GM21619 (cell line): ENCODE data around the gene NCAPG2.
A peak's percentile ranks its signal among the peaks of the same experiment; 100 is the strongest.

ENCODE experiments used
- ATAC-seq: cut with Tn5 transposase; IDR thresholded peaks from one replicate; pipeline ENCODE4 v1.9.1; 2021; ENCODE audit not compliant: unreplicated experiment

Gene NCAPG2, protein sequence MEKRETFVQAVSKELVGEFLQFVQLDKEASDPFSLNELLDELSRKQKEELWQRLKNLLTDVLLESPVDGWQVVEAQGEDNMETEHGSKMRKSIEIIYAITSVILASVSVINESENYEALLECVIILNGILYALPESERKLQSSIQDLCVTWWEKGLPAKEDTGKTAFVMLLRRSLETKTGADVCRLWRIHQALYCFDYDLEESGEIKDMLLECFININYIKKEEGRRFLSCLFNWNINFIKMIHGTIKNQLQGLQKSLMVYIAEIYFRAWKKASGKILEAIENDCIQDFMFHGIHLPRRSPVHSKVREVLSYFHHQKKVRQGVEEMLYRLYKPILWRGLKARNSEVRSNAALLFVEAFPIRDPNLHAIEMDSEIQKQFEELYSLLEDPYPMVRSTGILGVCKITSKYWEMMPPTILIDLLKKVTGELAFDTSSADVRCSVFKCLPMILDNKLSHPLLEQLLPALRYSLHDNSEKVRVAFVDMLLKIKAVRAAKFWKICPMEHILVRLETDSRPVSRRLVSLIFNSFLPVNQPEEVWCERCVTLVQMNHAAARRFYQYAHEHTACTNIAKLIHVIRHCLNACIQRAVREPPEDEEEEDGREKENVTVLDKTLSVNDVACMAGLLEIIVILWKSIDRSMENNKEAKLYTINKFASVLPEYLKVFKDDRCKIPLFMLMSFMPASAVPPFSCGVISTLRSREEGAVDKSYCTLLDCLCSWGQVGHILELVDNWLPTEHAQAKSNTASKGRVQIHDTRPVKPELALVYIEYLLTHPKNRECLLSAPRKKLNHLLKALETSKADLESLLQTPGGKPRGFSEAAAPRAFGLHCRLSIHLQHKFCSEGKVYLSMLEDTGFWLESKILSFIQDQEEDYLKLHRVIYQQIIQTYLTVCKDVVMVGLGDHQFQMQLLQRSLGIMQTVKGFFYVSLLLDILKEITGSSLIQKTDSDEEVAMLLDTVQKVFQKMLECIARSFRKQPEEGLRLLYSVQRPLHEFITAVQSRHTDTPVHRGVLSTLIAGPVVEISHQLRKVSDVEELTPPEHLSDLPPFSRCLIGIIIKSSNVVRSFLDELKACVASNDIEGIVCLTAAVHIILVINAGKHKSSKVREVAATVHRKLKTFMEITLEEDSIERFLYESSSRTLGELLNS

GRCh38 chr7:158704524-158705233 lies at the start of gene NCAPG2:
Gene NCAPG2, minus strand, starts transcription at chr7:158704804. Its CDS starts 2,905 bp downstream, at chr7:158701899.
- peak; percentile 97 for ATAC-seq

GRCh38 chr7:158753900-158754299 lies 49.3 kb upstream of the NCAPG2 start:
- no peak for ATAC-seq

GRCh38 chr7:158751751-158752150 lies 47.1 kb upstream of the NCAPG2 start:
- ATAC-seq = no peak

GRCh38 chr7:158751199-158751598 lies 46.6 kb upstream of the NCAPG2 start:
- no peak for ATAC-seq

DNA sequence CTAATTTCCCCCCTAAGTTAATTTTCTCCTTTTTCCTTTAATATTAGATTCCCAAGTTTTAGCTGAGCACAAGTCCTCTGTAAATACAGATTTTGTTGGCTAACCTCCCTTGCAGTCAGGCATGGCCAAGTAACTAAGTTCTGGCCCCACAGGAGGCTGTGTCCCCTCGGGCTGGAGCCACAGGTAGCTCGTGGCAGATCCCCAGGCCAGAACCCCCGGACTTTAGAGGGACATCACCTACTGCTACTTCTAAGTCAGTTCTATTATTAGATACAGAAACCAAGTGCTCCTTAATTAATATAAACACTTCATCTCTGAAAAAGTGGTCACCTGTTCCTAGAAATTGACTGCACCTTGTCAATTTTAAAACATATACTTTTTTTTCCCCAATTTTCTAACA lies 46.1 kb upstream of the NCAPG2 start:
- ATAC-seq = no peak

- ATAC-seq = no peak
Measured at GRCh38 chr7:158749396-158749795, 44.8 kb upstream of the NCAPG2 start.

- ATAC-seq = no peak
Measured at GRCh38 chr7:158748335-158748734, 43.7 kb upstream of the NCAPG2 start.

DNA sequence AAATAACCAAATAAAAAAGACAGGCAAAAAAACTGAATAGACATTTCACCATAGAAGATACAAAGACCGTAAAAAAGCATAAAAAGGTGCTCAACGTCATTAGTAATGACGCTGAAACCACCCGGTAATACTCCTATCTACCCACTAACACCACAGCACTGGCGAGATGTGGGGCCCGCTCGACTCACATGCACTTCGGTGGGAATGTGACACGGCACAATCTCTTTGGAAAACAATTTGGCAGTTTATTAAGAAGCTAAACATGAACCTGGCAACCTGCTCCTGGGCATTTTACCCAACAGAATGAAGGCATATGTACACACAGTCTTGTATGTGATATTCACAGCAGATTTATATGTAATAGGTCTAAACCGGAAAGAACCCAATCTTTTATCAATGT lies 42.8 kb upstream of the NCAPG2 start:
- ATAC-seq = no peak

GRCh38 chr7:158746957-158747356 lies 42.4 kb upstream of the NCAPG2 start:
- ATAC-seq = no peak

DNA sequence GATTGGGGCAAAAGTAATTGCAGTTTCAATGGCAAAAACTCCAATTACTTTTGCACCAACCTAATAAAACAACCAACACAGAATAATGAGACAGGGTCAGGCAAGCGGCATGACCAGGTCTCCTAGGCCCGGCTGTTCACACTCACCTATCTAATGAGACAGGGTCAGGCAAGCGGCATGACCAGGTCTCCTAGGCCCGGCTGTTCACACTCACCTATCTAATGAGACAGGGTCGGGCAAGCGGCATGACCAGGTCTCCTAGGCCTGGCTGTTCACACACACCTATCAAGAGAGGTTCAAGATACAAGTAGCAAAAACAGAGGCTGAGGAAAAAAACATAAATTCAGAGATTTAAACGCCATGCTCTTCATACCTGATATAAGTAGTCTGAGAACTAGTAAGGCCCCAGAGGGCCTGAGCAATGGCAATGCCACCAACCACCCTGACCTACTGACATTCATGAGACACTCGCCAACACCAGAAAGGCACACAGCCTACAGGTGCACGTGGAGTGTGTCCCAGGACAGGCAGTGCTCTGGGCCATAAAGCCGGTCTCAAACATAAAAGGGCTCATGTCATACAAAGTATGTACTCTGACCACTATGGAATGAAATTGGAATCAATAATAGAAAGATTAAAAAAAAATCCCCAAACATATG lies 40.6 kb upstream of the NCAPG2 start:
- ATAC-seq = no peak

DNA sequence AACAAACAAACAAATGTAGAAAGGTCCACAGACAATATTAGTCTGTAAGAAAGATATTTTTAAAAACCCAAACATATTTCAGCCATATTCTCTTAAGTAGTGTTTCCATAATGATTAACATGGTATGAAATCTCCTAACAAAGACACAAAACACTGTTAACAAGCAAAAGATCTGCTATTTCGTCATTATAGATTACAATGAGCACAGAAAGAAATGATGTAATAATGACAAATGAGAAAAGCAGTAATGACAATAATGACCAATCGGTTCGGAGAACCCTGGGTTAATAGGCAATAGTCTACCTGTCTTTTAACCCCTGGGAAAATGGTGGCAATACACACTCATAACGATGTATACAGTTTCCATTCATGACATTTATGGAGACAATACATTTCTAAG lies 39.5 kb upstream of the NCAPG2 start:
- no peak for ATAC-seq

GRCh38 chr7:158743219-158743618 lies 38.6 kb upstream of the NCAPG2 start:
- ATAC-seq = no peak

DNA sequence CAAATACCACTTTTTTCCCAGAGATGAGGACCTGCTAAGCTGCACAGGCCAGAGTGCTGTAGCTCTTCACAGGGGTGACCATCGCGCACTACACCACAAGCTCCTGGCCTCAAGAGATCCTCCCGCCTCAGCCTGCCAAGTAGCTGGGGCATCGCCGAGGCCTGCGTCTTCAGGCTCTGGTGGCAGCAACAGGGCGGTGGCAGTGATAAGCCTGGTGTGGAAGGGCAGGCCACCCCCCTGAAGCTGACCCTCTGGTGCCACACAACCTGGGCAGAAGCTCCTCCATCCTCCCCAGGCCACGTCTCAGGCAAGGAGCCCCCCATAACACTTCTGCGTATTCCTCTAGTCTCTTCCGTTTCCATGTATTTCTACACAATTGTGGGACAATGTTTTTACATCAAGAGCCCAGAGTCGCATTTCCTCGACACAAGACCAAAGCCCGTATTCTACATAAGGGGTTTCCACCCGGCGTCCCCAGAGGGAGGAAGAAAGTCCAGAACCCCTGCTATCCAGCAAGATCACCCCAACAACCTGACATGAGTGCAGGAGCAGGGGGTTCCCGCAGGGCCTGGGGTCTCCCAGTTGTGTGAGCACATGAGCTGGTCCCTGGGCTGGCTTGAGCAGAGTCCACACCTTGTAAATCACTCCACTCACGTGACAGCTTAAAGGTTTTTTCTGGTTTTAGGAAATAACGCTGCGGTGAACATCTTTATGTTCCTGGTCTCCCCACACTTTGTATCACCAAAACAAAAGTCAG lies 37.6 kb upstream of the NCAPG2 start:
- ATAC-seq = no peak

DNA sequence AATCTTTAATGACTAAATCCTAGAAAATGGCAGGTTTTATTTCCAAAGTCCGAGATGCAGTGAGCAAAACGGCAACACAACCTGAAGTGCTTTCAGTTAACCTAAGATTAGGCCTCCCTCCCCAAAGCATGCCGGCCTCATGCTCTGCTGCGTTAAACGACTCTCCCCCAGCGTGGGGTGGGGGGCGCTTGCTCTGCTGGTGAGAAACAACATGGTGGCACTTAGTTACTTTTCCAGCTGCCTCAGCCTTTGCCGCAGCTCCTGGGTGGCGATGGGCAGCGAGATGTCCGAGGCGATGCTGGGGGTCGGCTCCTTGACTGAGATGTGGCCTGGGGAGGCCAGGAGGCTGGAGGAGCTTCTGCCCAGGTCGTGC lies 36.7 kb upstream of the NCAPG2 start:
- ATAC-seq = no peak

DNA sequence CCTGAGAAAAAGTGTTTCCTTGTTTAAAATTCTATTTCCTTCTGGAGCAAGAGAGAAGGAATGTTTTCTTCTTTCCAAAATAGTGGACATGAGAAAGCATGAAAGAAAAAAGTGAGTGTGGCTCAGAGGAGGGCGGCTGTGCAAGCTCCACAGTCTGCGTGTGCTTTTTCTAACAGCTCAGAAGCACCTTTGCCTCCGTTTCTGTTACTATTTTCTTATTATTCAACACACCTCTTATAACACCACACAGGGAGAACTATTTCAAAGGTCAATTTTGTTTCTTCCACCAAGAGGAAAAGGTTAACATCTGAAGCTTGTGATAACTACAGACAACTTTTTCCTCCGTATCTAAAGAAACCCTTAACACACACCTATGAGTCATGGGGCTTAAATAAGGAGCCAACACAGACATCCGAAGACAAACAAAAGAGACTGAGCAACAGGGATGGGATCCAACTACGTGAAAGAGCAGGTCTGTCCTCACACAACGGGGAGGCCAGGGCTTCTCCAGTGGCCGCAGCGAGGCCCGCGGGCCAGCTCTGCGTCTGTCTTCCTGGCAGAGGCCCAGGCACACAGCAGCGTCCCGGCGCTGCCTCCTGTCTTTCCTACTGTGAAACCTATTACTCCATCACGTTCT lies 36.2 kb upstream of the NCAPG2 start:
- no peak for ATAC-seq

DNA sequence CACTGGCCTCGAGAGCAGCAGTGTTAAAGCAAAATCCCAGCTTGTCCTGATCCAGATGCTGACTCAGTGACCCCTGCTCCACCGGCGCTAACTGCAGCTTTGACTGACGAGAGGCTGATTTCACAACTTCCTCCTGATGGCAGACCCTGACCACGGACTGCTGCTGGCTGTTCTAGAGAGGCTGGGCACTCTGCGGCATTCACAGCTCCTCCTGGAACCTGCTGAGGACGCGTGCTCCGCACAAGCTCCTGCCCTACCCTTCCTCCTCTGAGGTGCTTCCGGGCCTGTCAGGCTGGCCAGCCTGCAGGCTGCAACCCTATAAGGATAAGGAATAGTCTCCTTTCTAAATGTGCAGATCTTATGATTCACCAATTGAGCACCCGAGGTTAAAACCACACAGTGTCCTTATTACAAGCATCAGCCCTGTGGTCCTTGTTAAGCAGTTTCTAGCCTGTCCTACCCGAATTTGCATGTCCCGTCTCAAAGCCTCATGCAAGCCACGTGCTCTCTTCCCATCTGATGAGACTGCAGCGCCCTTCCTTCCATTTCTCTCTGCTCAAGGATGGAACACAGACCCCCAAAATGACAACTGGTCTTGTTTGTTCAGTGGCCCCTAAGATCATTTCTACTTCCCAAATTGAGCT lies 35.5 kb upstream of the NCAPG2 start:
- no peak for ATAC-seq

DNA sequence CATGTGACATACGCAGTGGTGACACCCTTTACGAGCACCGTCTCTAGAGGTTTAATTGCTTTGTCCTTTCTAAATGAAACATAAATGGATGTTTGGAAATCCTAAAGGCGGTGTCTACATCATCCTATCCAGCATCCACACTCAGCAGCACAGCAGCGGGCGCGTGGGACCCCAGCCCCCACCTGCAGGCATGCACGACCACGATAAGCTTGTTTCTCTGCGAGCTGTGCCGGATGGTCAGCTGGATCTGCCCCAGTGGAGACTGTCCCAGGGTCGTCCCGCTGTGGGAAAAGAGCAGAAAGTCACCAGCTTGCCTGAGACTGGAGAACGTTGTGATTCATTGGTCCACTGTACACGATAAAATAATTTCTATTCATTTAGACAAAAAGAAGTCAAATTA lies 34.2 kb upstream of the NCAPG2 start:
- no peak for ATAC-seq

DNA sequence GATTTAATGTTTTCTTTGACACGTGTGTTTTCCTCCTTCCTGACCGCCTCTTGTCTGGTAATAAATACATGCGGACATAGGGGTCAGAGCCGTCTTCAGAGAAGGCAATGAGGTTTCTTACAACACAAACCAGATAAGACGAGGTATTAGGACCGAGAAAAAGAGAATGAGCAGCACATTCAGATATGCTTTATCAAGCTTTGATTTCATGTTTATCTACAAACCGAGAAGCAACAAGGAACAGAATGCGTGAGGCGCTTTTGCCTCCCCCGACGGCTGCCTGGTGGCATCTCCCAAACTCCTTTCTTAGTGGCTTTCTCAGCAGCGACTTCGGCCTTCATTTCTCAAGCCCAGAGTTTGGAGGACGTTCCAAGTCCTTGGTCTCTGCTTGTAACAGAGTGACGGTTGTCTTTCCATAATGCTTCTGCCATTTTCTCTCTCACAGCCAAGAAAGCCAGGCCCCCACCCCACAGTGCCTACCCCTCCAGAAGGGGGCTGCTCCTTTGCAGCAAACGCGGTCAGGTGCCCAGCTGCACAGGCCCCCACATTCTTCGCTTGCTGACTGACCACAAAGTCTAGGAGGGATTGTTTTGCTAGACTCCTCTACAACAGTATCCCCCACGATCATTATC lies 32.6 kb upstream of the NCAPG2 start:
- no peak for ATAC-seq
